MM.1S (cell line): Measurements from ENCODE around the gene DLGAP1.

Experiments used
- DNase-seq: peaks from one replicate; pipeline ENCODE4 v3.0.0-alpha.2; 2015
- H2AFZ ChIP-seq: fragments of 300-600 bp; sonication (generic); 2 replicates; pipeline ENCODE4 v1.6.0; 2016; ENCODE audit warnings: antibody characterized with exemption, low read length
- H3F3A ChIP-seq: fragments of 300-600 bp; sonication (generic); 2 replicates; pipeline ENCODE4 v1.6.1; 2016; ENCODE audit warnings: mild to moderate bottlenecking, antibody characterized with exemption, low read length, moderate library complexity, mixed read lengths; ENCODE audit not compliant: insufficient read depth
- H3K27ac ChIP-seq: fragments of 300-600 bp; sonication (generic); 2 replicates; pipeline ENCODE4 v1.5.1; 2016; ENCODE audit warnings: mild to moderate bottlenecking, low read length
- H3K27me3 ChIP-seq: fragments of 300-600 bp; sonication (generic); replicated peaks from 2 replicates; pipeline ENCODE4 v1.6.0; 2016; ENCODE audit warnings: low read length; ENCODE audit not compliant: insufficient read depth
- H3K36me3 ChIP-seq: fragments of 300-600 bp; sonication (generic); replicated peaks from 2 replicates; pipeline ENCODE4 v1.6.1; 2016; ENCODE audit warnings: mild to moderate bottlenecking, low read length, mixed read lengths; ENCODE audit not compliant: insufficient read depth
- H3K4me1 ChIP-seq: fragments of 300-600 bp; sonication (generic); 2 replicates; pipeline ENCODE4 v1.6.1; 2016; ENCODE audit warnings: low read length, mixed read lengths
- H3K4me2 ChIP-seq: fragments of 300-600 bp; sonication (generic); 2 replicates; pipeline ENCODE4 v1.6.0; 2016; ENCODE audit warnings: low read depth, low read length
- H3K4me3 ChIP-seq: fragments of 300-600 bp; sonication (generic); 2 replicates; pipeline ENCODE4 v1.5.1; 2016; ENCODE audit warnings: low read length, mixed read lengths
- H3K79me2 ChIP-seq: fragments of 300-600 bp; sonication (generic); 2 replicates; pipeline ENCODE4 v1.6.1; 2016; ENCODE audit warnings: mixed run types, low read length, mixed read lengths
- H3K9ac ChIP-seq: fragments of 300-600 bp; sonication (generic); 2 replicates; pipeline ENCODE4 v1.6.1; 2016; ENCODE audit warnings: low read length, mixed read lengths
- H3K9me2 ChIP-seq: fragments of 300-600 bp; sonication (generic); replicated peaks from 2 replicates; pipeline ENCODE4 v1.6.1; 2016; ENCODE audit warnings: mild to moderate bottlenecking, low read length, mixed read lengths; ENCODE audit not compliant: insufficient read depth
- H3K9me3 ChIP-seq: fragments of 300-600 bp; sonication (generic); replicated peaks from 2 replicates; pipeline ENCODE4 v1.6.1; 2016; ENCODE audit warnings: mild to moderate bottlenecking, low read length, mixed read lengths; ENCODE audit not compliant: insufficient read depth
- H4K20me1 ChIP-seq: fragments of 300-600 bp; sonication (generic); 2 replicates; pipeline ENCODE4 v1.6.1; 2016; ENCODE audit warnings: mild to moderate bottlenecking, low read length, moderate library complexity, mixed read lengths; ENCODE audit not compliant: insufficient read depth
- EZH2 ChIP-seq: fragments of 300-600 bp; sonication (generic); optimal IDR thresholded peaks from 2 replicates; pipeline ENCODE3; 2017; ENCODE audit warnings: low read depth, mild to moderate bottlenecking, antibody characterized with exemption, low read length, mixed read lengths
- EZH2phosphoT487 ChIP-seq: fragments of 300-600 bp; sonication (generic); IDR thresholded peaks from 2 replicates; pipeline ENCODE4 v1.6.1; 2018; ENCODE audit warnings: antibody characterized with exemption, low read length
- TF ChIP-seq, protein P1 (sequence below): fragments of 300-600 bp; sonication (generic); IDR thresholded peaks from 2 replicates; pipeline ENCODE4 v1.5.1; 2016; ENCODE audit warnings: antibody characterized with exemption, low read length, mixed read lengths

DLGAP1 gene

DNA sequence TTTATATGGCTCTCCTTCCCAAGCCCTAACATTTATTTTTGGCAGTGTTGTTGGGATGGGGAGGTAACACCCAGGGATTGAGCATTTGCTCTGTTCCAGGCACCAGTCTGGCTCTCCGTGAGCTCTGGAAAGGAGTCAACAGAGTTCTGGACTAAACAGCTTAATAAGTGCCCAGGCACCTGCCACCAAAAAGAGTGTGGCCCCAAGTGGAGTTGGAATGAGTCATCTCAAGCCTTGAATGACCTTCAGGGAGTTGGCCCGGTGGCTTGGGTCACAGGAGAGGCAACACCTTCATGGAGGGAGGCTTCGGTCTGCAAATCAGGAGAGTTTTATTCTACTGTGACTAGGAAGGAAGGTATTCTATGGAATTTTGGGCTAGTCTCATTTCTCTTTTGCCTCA, 203.2 kb downstream of the DLGAP1 start:
- Histone ChIP-seq H2AFZ (no peak overlapping the region), H3K9me2 (no peaks in the 10 kb centered on the region), H3K4me3 (no peak overlapping the region), H3K4me2 (no peak overlapping the region), H3K27ac (no peak overlapping the region), H4K20me1 (no peaks in the 10 kb centered on the region), H3K9me3 (no peaks in the 10 kb centered on the region), H3K36me3 (no peaks in the 10 kb centered on the region), H3K4me1 (no peaks in the 10 kb centered on the region), H3K79me2 (no peaks in the 10 kb centered on the region), H3F3A (no peaks in the 10 kb centered on the region), H3K27me3 (no peaks in the 10 kb centered on the region), H3K9ac (no peak overlapping the region)
- TF ChIP-seq EZH2 (no peak), EZH2phosphoT487 (no peak)
- TF ChIP-seq, protein P1, sequence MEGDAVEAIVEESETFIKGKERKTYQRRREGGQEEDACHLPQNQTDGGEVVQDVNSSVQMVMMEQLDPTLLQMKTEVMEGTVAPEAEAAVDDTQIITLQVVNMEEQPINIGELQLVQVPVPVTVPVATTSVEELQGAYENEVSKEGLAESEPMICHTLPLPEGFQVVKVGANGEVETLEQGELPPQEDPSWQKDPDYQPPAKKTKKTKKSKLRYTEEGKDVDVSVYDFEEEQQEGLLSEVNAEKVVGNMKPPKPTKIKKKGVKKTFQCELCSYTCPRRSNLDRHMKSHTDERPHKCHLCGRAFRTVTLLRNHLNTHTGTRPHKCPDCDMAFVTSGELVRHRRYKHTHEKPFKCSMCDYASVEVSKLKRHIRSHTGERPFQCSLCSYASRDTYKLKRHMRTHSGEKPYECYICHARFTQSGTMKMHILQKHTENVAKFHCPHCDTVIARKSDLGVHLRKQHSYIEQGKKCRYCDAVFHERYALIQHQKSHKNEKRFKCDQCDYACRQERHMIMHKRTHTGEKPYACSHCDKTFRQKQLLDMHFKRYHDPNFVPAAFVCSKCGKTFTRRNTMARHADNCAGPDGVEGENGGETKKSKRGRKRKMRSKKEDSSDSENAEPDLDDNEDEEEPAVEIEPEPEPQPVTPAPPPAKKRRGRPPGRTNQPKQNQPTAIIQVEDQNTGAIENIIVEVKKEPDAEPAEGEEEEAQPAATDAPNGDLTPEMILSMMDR = no peak
- DNase-seq = no peak

DNA sequence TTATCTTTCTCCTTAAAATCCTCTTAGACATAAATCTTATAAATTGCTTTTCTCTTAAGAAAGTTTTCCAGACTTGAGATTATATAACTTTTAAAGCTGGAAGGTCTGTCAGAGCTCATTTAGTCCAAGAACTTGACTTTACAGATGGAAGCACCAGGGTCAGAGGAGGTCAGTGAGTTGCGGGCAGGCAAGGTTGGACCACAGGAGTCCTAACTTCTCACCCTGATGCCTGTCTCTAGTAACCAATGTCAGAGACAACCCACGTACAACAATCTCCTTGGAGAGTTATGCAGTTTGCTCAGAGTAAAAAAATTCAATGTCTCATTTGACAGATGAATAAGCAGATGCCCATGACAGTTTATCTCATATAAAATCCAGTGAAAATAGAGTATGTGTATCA, 203.9 kb downstream of the DLGAP1 start:
- no peaks in the 10 kb centered on the region for H3K4me1 ChIP-seq
- H4K20me1 ChIP-seq = no peaks in the 10 kb centered on the region
- no peaks in the 10 kb centered on the region for H3K9me3 ChIP-seq
- H3K9ac ChIP-seq = no peak overlapping the region
- no peak overlapping the region for H3K4me2 ChIP-seq
- no peaks in the 10 kb centered on the region for H3K79me2 ChIP-seq
- no peaks in the 10 kb centered on the region for H3K27me3 ChIP-seq
- no peaks in the 10 kb centered on the region for H3K36me3 ChIP-seq
- H3F3A ChIP-seq = no peaks in the 10 kb centered on the region
- no peak for DNase-seq
- no peak overlapping the region for H2AFZ ChIP-seq
- TF ChIP-seq EZH2 = no peak
- TF ChIP-seq, protein P1 = no peak
- TF ChIP-seq EZH2phosphoT487 = no peak
- H3K9me2 ChIP-seq = no peaks in the 10 kb centered on the region
- no peak overlapping the region for H3K27ac ChIP-seq
- no peak overlapping the region for H3K4me3 ChIP-seq

DNA sequence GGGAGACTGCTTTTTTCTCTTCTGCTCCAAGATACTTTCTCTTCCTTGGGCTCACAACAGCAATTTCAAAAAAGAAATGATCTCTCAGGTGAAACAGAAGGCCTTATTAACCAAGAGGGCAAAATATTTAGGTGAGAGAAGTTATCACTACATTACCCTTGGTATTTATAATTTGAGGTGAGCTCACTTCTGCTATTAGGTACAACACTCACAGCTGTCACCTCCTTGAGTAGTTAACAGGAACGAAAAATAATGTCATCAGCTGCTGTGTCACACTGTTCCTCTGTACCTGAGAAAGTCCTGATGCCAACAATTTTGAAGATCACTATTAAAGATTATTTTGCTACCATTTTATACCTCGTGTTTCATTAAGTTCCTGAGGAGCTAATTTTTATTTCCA, 205.0 kb downstream of the DLGAP1 start:
- no peak for DNase-seq
- Histone ChIP-seq H3K4me3 (no peak overlapping the region), H2AFZ (no peak overlapping the region), H3K27me3 (no peaks in the 10 kb centered on the region), H3F3A (no peaks in the 10 kb centered on the region), H3K27ac (no peak overlapping the region), H3K9me2 (no peaks in the 10 kb centered on the region), H3K79me2 (no peaks in the 10 kb centered on the region), H4K20me1 (no peaks in the 10 kb centered on the region), H3K4me2 (no peak overlapping the region), H3K4me1 (no peaks in the 10 kb centered on the region), H3K9ac (no peak overlapping the region), H3K9me3 (no peaks in the 10 kb centered on the region), H3K36me3 (no peaks in the 10 kb centered on the region)
- TF ChIP-seq, protein P1 = no peak
- no peak for TF ChIP-seq EZH2
- no peak for TF ChIP-seq EZH2phosphoT487
